CD4-positive, alpha-beta T cell treated with Interleukin-6 at 100 ng/mL for 8 hours (primary cell): ENCODE data around the gene GNG7.
"Not testable (repeated sequence)": the region's sequence is repeated elsewhere in the genome, so short reads cannot be mapped to it uniquely, and the experiment has no call there.

ENCODE experiments used
- DNase-seq: peaks from one replicate; pipeline ENCODE4 v3.0.0-alpha.2; 2020; ENCODE audit warnings: mixed read lengths, low spot score

The GNG7 gene

GRCh38 chr19:2551172-2551863 is 151.2 kb downstream of the GNG7 start:
- DNase-seq: no peak

- DNase-seq: no peak
Observed at GRCh38 chr19:2550431-2551171, 151.9 kb downstream of the GNG7 start.

- DNase-seq: no peak
Observed at GRCh38 chr19:2549701-2550191, 152.7 kb downstream of the GNG7 start.

GRCh38 chr19:2548966-2549365 is 153.5 kb downstream of the GNG7 start:
- no peak for DNase-seq

GRCh38 chr19:2547721-2548120 is 154.8 kb downstream of the GNG7 start:
- DNase-seq: no peak

GRCh38 chr19:2547033-2547680 is 155.3 kb downstream of the GNG7 start:
- DNase-seq: no peak

- DNase-seq: no peak
Observed at GRCh38 chr19:2546128-2547032, 156.1 kb downstream of the GNG7 start.

GRCh38 chr19:2545416-2546127 is 156.9 kb downstream of the GNG7 start:
- DNase-seq: not testable (repeated sequence)

GRCh38 chr19:2544576-2545415 is 157.7 kb downstream of the GNG7 start:
- no peak for DNase-seq

GRCh38 chr19:2543463-2544442 is 158.7 kb downstream of the GNG7 start:
- peak; percentile 60 for DNase-seq

- DNase-seq: not testable (repeated sequence)
Observed at GRCh38 chr19:2543072-2543462, 159.4 kb downstream of the GNG7 start.

GRCh38 chr19:2542341-2543069 is 160.0 kb downstream of the GNG7 start:
- DNase-seq: no peak

GRCh38 chr19:2540646-2541454 is 161.6 kb downstream of the GNG7 start:
- no peak for DNase-seq

GRCh38 chr19:2540251-2540645 is 162.2 kb downstream of the GNG7 start:
- no peak for DNase-seq

- no peak for DNase-seq
Observed at GRCh38 chr19:2538096-2538757, 164.3 kb downstream of the GNG7 start.

GRCh38 chr19:2537584-2537983 is 164.9 kb downstream of the GNG7 start:
- DNase-seq: not testable (repeated sequence)

- no peak for DNase-seq
Observed at GRCh38 chr19:2536461-2536860, 166.0 kb downstream of the GNG7 start.
